GM21367 (cell line): ENCODE measurements around the gene SOD3.
A peak's percentile ranks its signal among the peaks of the same experiment; 100 is the strongest.

Source experiments
- ATAC-seq: cut with Tn5 transposase; IDR thresholded peaks from one replicate; pipeline ENCODE4 v1.9.1; 2021; ENCODE audit not compliant: unreplicated experiment

The SOD3 gene, protein sequence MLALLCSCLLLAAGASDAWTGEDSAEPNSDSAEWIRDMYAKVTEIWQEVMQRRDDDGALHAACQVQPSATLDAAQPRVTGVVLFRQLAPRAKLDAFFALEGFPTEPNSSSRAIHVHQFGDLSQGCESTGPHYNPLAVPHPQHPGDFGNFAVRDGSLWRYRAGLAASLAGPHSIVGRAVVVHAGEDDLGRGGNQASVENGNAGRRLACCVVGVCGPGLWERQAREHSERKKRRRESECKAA

DNA sequence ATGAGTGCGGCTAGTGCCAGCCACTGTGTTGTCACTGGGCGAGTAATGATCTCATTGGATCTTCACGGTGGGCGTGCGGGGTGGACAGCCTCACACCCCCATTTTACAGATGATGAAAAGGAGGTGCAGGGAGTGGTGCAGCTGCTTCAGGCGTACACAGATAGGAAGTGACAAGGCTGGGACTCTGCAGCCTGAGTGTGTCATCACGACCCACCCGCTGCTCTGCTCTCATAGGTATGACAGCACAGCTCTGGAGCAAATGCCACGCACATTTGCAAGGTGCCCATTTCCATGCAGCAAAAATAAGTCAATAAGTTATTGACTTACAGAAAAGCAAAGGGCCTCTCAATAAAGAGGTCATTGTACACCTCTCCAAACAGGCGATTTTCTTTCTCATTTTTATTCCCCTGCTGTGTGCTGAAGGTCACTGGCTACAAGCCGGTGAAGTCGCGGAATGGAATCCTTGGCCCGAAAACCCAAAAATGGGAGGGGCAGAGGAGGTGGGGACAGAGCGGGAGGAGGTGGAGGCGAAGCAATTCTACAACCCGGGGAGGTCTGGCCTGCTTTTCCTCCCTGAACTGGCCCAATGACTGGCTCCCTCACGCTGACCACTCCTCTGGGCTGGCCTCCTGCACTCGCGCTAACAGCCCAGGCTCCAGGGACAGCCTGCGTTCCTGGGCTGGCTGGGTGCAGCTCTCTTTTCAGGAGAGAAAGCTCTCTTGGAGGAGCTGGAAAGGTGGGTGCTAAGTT, at the start of gene SOD3:
Gene SOD3, plus strand, starts transcription at position 658 of the 750 bp plus-strand sequence. CDS start 3,949 bp downstream, outside the sequence.
- ATAC-seq, result no peak

DNA sequence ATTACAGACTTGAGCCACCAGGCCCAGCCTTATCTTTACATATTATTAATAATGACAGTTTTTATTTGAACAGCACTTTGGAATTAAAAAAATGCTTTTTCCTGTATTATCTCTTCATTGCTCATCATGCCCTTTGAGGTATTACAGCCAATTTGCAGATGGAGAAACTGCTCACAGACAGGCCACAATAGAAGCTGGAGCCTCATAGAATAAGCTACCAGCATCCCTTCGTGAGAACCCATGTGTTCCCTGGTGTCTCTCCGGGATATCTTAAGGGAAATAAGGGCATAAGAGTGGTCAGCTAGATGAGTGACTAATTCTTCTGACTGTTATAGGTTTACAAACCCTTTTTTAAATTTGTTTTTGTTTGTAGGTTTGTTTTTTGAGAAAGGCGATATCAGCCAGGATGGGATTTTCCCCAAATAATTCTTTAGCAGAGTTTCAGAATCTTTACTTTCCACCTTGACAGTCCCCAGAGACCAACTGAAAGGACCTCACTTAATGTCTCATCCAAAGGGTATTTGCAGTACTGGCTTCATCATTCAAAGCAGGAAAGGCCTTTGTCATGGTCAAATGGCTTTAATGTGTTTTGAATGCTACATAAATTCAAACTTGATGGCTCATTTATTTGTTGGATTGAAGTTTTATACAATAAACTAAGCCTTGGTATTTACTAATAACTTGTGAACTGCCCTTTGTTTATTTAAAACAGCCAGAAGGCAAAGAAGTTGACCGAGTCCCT, 48.0 kb upstream of the SOD3 start:
- ATAC-seq, result no peak

- no peak for ATAC-seq
These were observed 47.4 kb upstream of the SOD3 start for GRCh38 chr4:24748023-24748422.

GRCh38 chr4:24748758-24749350, 46.5 kb upstream of the SOD3 start:
- ATAC-seq, result no peak

DNA sequence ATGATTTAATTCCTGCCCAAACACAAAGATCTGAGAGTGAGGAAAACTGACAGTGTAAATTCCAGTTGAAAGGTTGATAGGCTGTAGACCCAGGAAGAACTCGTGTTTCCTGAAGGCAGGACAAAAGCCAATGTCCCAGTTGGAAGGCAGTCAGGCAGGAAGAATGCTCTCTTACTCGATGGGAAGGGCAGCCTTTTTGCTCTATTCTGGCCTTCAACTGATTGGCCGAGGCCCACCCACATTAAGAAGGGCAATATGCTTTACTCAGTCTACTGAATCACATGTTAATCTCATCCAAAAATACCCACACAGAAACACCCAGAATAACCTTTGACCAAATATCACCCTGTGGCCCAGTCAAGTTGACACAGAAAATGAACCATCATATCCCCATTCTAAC, 45.3 kb upstream of the SOD3 start:
- ATAC-seq, result no peak

GRCh38 chr4:24751926-24752539, 43.3 kb upstream of the SOD3 start:
- no peak for ATAC-seq

- no peak for ATAC-seq
These were observed 41.9 kb upstream of the SOD3 start for GRCh38 chr4:24753519-24753918.

DNA sequence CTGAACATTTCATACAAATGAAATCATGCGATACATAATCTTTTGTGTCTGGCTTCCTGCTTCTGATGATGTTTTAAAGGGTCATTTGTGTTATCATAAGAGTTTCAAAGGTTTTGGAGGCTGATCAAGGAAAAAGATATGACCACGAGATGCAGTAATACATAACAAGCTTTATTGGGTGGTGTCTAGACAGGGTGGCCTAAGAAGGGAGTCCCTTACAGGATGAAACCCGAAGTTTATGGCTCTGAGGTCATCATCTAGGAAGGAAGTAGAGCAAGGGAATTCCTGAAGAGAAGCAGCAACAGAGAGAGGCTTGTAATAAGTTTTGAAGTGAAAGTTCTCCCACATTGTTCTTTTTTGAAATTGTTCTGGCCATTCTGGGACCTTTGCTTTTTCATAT, 40.8 kb upstream of the SOD3 start:
- ATAC-seq, result no peak

DNA sequence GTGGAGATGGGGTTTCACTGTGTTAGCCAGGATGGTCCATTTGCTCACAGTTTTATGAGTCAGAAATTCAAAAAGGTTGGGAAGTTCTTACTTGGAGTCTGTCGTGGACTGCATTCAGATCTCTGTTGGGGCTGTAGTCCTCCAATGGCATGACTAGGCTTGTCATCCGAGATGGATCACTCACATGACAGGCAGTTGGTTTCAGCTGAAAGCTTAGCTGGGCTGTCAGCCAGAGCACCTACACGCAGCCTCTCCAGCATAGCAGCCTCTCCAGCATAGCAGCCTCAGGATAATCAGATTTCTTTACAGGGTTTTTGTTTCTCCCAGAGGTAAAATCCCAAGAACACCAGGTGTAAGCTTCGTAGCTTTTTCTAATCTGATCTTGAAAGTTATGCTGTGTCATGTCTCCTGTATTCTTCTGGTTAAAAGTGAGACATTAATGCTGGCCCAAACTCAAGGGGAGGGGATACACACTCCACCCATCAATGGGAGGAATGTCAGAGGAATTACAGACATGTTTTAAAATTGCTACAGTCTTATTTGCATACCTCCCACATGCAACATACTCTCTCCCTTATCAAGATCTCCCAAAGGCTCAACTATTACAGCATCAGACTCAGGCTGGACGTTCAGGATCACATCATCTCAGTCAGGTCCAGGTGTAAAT, 31.6 kb upstream of the SOD3 start:
- no peak for ATAC-seq

DNA sequence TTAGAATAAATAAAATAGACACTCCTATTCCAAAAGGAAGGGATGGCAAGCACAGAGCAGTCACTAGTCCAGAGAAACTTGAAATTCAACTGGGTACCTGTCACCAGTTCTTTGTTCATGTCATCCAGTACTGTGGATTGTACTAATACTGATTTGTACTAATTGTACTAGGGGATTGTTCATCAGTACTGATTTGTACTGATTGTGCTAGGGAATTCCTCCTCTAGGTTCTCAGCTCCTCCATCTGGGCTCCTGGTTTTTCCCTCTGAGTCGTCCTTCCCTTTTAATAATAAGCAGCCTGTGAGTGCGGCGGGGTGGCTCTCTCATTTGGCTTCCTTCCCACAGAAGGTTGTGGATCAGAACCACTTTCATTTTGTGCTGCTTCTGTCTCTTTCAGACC, 31.0 kb upstream of the SOD3 start:
- no peak for ATAC-seq

GRCh38 chr4:24765376-24765988, 29.9 kb upstream of the SOD3 start:
- no peak for ATAC-seq

DNA sequence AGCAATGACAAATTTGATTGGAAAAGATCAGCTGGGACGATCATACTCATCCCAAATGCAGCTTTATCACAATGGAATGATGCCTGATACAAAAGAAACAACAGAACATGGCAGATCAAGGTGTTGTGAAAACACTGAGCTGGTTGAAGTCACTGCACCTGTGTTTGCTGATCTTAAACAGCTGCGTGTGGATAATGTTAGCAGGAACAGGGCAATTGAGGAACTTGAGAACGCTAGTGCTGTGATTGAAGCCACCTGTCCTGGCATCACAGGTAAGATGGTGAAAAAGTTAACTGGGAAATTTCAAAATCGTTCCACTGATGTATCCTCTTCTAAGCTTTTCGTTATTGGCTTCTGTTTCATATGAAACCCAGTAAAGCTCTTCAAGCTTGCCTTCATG, 27.4 kb upstream of the SOD3 start:
- no peak for ATAC-seq

DNA sequence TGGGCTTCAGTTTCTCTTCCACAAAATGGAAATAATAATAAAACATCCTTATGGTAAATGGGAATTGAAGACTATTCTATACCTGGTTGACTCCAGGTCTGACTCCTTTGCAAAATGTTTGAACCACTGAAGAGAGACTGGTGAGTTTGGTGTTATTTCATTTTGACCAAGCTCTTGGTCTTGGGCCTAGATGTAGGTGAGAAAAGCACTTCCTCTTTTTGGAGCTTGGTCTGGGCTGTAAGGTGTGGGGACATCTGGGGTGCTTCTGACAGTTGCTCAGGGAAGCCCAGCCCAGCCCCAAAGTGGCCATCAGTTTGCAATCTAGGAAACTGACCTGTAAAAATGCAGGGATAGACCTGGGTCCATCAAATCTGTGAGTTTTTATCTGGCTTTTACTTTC, 26.8 kb upstream of the SOD3 start:
- ATAC-seq, result peak; percentile 82

- ATAC-seq, result no peak
These were observed 25.8 kb upstream of the SOD3 start for GRCh38 chr4:24769571-24769970.

GRCh38 chr4:24770032-24770584, 25.3 kb upstream of the SOD3 start:
- ATAC-seq, result peak; percentile 59

DNA sequence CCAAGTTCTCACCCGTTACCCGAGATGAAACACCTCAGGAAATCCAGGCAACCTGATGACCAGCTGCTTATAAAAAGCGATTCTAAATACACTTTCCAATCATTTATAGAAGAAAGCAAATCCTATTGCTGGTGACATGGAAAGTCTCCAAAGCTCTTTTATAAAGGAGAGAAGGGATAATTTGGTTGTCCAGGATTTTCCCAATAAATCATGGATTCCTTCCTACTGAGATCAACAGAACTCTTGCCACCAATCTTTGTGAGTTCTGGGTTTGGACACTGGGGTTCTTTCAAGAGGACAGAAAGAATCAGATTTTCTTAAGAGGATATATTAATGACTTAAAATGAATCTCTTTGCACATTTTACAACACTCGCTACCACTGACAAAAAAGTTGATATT, 24.7 kb upstream of the SOD3 start:
- no peak for ATAC-seq

DNA sequence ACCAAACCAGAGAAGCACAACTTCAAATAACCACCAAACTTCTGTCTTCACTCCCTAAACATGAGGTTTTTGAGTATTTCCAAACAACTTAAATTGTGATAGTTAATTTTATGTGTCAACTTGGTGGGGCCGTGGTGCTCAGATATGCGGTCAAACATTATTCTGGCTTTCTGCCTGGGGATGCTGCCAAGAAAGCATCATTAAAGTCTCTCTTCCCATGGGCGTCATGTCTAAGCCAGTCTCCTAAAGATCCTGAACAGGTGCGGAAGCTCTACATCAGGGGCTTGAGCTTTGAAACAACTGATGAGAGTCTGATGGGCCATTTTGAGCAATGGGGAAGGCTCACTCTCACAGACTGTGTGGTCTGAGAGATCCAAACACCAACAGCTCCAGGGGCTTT, 24.1 kb upstream of the SOD3 start:
- no peak for ATAC-seq

- ATAC-seq, result no peak
These were observed 23.2 kb upstream of the SOD3 start for GRCh38 chr4:24772061-24772705.

DNA sequence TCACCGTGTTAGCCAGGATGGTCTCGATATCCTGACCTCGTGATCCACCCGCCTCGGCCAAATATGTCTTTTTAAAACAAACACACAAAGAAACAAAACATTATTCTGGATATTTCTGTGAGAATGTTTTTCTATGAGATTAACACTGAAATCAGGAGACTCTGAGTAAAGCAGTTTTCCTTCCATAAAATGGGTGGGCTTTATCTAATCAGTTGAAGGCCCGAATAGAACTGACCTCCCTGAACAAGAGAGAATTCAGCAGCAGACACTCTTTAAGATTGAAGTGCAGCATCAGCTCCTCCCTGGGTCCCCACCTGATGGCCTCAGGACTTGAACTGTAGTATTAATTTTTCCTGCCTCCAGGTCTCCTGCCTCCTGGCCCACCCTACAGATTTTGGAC, 22.4 kb upstream of the SOD3 start:
- no peak for ATAC-seq
